ENCODE measurements around the gene PTPRG.

PTPRG gene

DNA sequence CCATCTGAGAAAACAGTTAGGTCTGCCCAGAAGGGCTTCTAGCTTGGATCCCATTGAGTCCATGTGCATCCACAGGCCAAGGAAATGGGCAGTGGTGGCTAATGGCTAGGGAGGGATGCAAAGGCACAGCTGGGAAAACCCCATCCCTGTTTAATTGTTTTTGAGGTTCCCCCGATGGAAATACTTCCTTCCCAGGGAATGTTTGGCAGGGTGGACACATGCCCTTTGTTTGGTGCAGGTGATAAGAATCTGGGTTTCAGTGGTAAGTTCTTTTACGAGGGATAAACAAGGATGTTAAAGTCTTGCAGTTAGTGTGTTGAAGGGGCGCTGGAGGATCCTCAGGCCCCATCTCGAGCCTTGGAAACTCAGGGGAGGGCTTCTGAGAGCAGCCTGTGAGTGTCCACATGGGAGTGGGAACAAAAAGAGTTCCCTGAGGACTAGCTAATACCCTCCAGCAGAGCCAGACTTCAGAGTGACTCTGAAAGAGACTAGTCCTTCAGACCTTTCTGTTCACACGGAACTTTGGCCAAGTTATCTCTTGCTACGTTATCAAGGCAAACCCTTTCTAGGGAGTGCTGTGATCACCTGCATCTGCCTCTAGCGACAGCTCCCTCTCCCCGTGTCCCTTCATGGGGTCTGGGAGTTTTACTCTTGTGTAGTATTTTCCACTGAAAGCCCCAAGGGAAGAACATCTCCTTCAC, 17.4 kb downstream of the PTPRG start:
- Histone ChIP-seq H3K36me3 (ENCODE audit: control insufficient read depth, insufficient read depth, low read length) (no peaks in the 10 kb centered on the region), H3K9me3 (ENCODE audit: control insufficient read depth, insufficient read depth, low read length) (no peaks in the 10 kb centered on the region), H3K27me3 (ENCODE audit: control insufficient read depth, insufficient read depth, low read length) (no peaks in the 10 kb centered on the region), H3K9ac (ENCODE audit: low read depth, low read length) (peak overlapping the region; percentile 12), H3K4me3 (ENCODE audit: low read depth, low read length) (no peak overlapping the region), H3K4me1 (ENCODE audit: control insufficient read depth, insufficient read depth, low read length) (peaks cover 28% of the 10 kb centered on the region)

DNA sequence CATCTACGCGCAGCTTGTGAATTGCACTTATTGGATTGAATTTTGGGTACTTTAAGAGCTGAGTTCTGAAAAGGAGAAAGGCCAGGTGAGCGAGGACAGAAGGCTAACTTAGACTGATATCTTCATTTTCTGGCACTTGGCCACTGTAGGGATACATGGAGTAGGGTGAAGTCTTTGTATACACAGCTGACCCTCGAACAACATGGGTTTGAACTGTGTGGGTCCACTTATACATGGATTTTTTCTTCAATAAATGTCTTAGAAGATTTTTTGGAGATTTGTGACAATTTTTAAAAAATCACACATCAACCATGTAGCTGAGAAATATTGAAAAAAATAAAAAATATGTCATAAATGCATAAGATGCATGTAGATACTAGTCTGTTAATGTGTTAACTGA, 18.3 kb downstream of the PTPRG start:
- peaks cover 27% of the 10 kb centered on the region for H3K4me1 ChIP-seq (ENCODE audit: control insufficient read depth, insufficient read depth, low read length)

GRCh38 chr3:61580982-61581643, 19.7 kb downstream of the PTPRG start:
- H3K4me3 ChIP-seq (ENCODE audit: low read depth, low read length) = no peak overlapping the region
- H3K9ac ChIP-seq (ENCODE audit: low read depth, low read length) = no peak overlapping the region
- H3K9me3 ChIP-seq (ENCODE audit: control insufficient read depth, insufficient read depth, low read length) = no peaks in the 10 kb centered on the region
- no peaks in the 10 kb centered on the region for H3K36me3 ChIP-seq (ENCODE audit: control insufficient read depth, insufficient read depth, low read length)
- H3K4me1 ChIP-seq (ENCODE audit: control insufficient read depth, insufficient read depth, low read length) = peaks cover 22% of the 10 kb centered on the region
- H3K27me3 ChIP-seq (ENCODE audit: control insufficient read depth, insufficient read depth, low read length) = no peaks in the 10 kb centered on the region

More for the DNA sequence above, 18.3 kb downstream of the PTPRG start:
- Histone ChIP-seq H3K9ac (ENCODE audit: low read depth, low read length) (no peak overlapping the region), H3K27me3 (ENCODE audit: control insufficient read depth, insufficient read depth, low read length) (no peaks in the 10 kb centered on the region), H3K4me3 (ENCODE audit: low read depth, low read length) (no peak overlapping the region), H3K36me3 (ENCODE audit: control insufficient read depth, insufficient read depth, low read length) (no peaks in the 10 kb centered on the region), H3K9me3 (ENCODE audit: control insufficient read depth, insufficient read depth, low read length) (no peaks in the 10 kb centered on the region)

DNA sequence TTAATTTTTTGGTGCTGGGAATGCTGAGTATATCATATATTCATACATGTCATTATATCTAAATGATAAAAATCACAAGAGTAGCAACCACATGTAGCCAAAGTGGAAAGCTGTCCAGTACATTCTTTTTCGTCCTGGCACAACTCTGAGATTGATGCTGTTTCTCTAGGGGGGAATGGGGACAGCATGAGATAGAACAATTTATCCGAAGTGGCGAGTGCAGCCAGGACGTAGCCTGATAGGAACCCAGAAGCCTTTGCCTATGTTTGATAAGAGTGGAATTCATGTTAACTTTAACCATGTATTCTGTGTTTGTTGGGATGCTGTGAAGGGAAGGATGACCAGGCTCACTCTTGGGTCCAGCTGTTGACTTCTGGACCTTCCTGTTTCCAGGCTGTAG, 20.9 kb downstream of the PTPRG start:
- H3K36me3 ChIP-seq (ENCODE audit: control insufficient read depth, insufficient read depth, low read length) = no peaks in the 10 kb centered on the region
- no peak overlapping the region for H3K4me3 ChIP-seq (ENCODE audit: low read depth, low read length)
- no peaks in the 10 kb centered on the region for H3K27me3 ChIP-seq (ENCODE audit: control insufficient read depth, insufficient read depth, low read length)
- H3K9ac ChIP-seq (ENCODE audit: low read depth, low read length) = no peak overlapping the region
- H3K4me1 ChIP-seq (ENCODE audit: control insufficient read depth, insufficient read depth, low read length) = peaks cover 19% of the 10 kb centered on the region
- H3K9me3 ChIP-seq (ENCODE audit: control insufficient read depth, insufficient read depth, low read length) = no peaks in the 10 kb centered on the region

DNA sequence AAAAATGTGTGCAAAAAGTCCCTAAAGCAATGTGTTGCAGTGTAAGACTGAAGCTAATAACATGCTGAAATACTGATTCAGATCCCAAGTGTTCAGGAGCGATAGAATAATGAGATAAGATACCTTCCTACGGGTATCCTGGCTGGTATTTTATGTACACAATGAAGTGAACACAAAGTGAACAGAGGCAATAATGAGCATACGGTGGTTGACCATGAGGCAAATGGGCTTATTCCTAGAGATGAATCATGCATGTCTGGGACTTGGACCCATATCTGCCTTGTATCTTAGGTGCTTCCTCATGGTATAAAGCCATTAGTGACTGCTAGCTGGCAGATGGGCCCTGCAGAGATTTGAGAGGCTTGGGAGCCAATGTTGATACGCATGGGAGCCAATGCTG, 21.5 kb downstream of the PTPRG start:
- H3K9me3 ChIP-seq (ENCODE audit: control insufficient read depth, insufficient read depth, low read length) = no peaks in the 10 kb centered on the region
- no peak overlapping the region for H3K9ac ChIP-seq (ENCODE audit: low read depth, low read length)
- no peak overlapping the region for H3K4me3 ChIP-seq (ENCODE audit: low read depth, low read length)
- no peaks in the 10 kb centered on the region for H3K27me3 ChIP-seq (ENCODE audit: control insufficient read depth, insufficient read depth, low read length)
- no peaks in the 10 kb centered on the region for H3K36me3 ChIP-seq (ENCODE audit: control insufficient read depth, insufficient read depth, low read length)
- H3K4me1 ChIP-seq (ENCODE audit: control insufficient read depth, insufficient read depth, low read length) = peaks cover 19% of the 10 kb centered on the region

DNA sequence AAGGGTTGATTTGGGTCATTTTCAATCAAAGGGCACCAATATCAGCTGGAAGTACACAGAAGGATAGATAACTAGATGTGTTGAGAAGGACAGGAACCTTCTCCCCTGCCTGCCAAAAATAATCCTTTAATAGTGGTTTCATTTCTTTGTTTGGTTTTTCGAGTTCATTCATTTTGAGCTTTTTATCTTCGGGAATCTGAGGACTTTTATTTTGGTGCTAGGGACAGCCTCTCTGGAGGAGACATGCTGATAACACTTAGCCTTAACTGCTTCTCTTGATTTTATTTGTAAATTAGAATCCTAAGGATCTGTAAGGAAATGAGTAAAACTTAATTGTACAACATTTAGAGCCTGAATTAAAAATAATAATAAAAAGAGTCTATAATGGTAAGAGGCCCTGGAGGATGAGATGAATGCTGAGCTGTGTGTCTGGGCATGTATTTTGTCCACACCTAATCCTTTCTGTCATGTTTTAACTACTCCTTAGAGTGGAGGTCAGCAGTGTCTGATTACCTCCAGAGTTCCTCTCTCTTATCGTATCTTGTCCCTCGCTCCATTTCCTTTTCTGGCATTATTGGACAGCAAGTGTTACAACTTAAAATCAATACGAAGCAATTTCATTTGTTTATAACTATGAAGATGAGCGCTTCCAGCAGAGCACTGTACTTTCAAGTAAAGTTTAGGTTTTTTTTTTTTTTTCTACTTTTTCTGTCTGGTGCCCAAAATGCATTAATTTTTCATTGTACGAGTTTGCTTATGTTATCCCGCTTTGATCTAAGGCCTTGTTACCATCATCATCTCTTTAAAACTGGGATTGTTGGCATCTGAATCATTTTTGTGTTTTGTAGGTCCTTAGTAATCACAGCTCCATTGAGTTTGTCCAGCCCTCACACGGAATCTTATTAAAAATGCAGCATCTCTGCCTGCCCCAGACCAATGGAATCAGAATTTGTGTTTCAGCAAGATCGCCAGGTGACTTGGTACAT, 22.8 kb downstream of the PTPRG start:
- Histone ChIP-seq H3K9me3 (ENCODE audit: control insufficient read depth, insufficient read depth, low read length) (no peaks in the 10 kb centered on the region), H3K4me1 (ENCODE audit: control insufficient read depth, insufficient read depth, low read length) (peaks cover 14% of the 10 kb centered on the region), H3K4me3 (ENCODE audit: low read depth, low read length) (no peak overlapping the region), H3K27me3 (ENCODE audit: control insufficient read depth, insufficient read depth, low read length) (no peaks in the 10 kb centered on the region), H3K9ac (ENCODE audit: low read depth, low read length) (no peak overlapping the region), H3K36me3 (ENCODE audit: control insufficient read depth, insufficient read depth, low read length) (peaks cover 5% of the 10 kb centered on the region)

GRCh38 chr3:61589856-61590255, 28.5 kb downstream of the PTPRG start:
- Histone ChIP-seq H3K4me3 (ENCODE audit: low read depth, low read length) (no peak overlapping the region), H3K9me3 (ENCODE audit: control insufficient read depth, insufficient read depth, low read length) (no peaks in the 10 kb centered on the region), H3K9ac (ENCODE audit: low read depth, low read length) (no peak overlapping the region), H3K4me1 (ENCODE audit: control insufficient read depth, insufficient read depth, low read length) (peaks cover 15% of the 10 kb centered on the region), H3K36me3 (ENCODE audit: control insufficient read depth, insufficient read depth, low read length) (peaks cover 5% of the 10 kb centered on the region), H3K27me3 (ENCODE audit: control insufficient read depth, insufficient read depth, low read length) (no peaks in the 10 kb centered on the region)

DNA sequence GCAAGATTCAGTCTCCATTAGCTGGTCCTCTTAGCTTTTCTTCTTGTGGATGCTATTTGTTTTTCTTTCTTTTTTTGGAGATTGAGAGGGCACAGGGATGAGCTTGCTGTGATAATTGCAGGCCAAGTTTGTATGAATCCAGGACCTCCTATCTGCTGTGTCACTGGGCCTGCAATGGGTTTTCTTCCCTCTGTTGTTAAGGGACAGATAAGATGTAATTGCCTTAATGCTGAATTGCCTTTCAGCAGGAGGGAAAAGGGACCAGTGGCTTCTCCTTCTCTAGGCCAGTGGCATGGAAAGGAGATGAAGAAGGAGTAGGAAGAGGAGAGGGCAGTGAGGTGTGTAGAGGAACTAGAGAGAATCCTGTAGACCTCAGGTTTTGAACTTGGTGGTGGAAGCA, 29.9 kb downstream of the PTPRG start:
- H3K9ac ChIP-seq (ENCODE audit: low read depth, low read length) = no peak overlapping the region
- H3K4me3 ChIP-seq (ENCODE audit: low read depth, low read length) = no peak overlapping the region
- H3K4me1 ChIP-seq (ENCODE audit: control insufficient read depth, insufficient read depth, low read length) = peaks cover 16% of the 10 kb centered on the region
- H3K36me3 ChIP-seq (ENCODE audit: control insufficient read depth, insufficient read depth, low read length) = peaks cover 5% of the 10 kb centered on the region
- no peaks in the 10 kb centered on the region for H3K27me3 ChIP-seq (ENCODE audit: control insufficient read depth, insufficient read depth, low read length)
- H3K9me3 ChIP-seq (ENCODE audit: control insufficient read depth, insufficient read depth, low read length) = no peaks in the 10 kb centered on the region

DNA sequence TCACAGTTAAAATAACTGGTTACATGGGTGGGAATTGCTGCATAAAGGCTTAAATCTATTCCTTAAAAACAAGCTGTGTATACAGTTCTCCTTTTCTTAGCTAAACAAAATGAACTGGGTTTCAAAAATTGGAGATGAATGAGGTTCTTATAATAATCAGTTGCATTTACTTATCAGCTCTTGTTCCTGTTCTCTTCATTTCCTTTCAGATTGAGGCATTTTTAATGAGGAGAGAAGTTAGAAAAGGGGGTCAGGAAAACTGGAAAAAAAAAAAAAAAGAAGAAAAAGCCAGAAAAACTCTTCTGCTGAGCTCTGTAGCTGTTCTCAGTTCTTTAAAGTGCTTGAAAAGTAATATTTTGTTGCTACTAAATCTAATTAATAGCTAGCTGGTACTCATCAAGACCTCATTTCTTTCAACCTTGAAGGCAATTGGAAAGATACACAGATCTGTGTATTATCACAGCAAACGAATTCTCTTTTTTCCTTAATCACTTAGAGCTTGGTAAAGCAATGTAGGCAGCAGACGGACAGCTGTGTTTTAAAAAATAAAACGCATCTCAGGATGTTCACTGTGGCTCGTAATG, 32.2 kb downstream of the PTPRG start:
- Histone ChIP-seq H3K9me3 (ENCODE audit: control insufficient read depth, insufficient read depth, low read length) (no peaks in the 10 kb centered on the region), H3K36me3 (ENCODE audit: control insufficient read depth, insufficient read depth, low read length) (peaks cover 5% of the 10 kb centered on the region), H3K4me1 (ENCODE audit: control insufficient read depth, insufficient read depth, low read length) (peaks cover 21% of the 10 kb centered on the region), H3K27me3 (ENCODE audit: control insufficient read depth, insufficient read depth, low read length) (no peaks in the 10 kb centered on the region), H3K4me3 (ENCODE audit: low read depth, low read length) (no peak overlapping the region), H3K9ac (ENCODE audit: low read depth, low read length) (no peak overlapping the region)

- H3K36me3 ChIP-seq (ENCODE audit: control insufficient read depth, insufficient read depth, low read length) = no peaks in the 10 kb centered on the region
- no peaks in the 10 kb centered on the region for H3K27me3 ChIP-seq (ENCODE audit: control insufficient read depth, insufficient read depth, low read length)
- H3K9ac ChIP-seq (ENCODE audit: low read depth, low read length) = no peak overlapping the region
- H3K4me3 ChIP-seq (ENCODE audit: low read depth, low read length) = no peak overlapping the region
- H3K4me1 ChIP-seq (ENCODE audit: control insufficient read depth, insufficient read depth, low read length) = peaks cover 21% of the 10 kb centered on the region
- no peaks in the 10 kb centered on the region for H3K9me3 ChIP-seq (ENCODE audit: control insufficient read depth, insufficient read depth, low read length)
Measured at GRCh38 chr3:61594144-61594963, 33.0 kb downstream of the PTPRG start.

DNA sequence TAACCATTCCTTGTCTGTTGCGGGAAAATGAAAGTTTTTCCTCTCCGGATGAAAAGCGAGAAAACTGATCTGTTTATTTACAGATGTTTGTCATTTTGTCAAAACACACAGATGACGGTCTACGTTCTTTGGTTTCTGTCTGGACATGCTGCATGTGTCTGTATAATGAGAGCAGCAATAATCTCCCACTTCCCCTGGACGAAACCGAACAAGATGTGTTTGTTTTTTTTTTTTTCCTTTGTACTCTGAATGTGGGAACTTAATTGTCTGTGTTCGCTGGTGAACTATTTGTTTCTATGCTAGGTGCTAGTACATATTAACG, 33.6 kb downstream of the PTPRG start:
- no peak overlapping the region for H3K4me3 ChIP-seq (ENCODE audit: low read depth, low read length)
- no peak overlapping the region for H3K9ac ChIP-seq (ENCODE audit: low read depth, low read length)
- H3K9me3 ChIP-seq (ENCODE audit: control insufficient read depth, insufficient read depth, low read length) = no peaks in the 10 kb centered on the region
- H3K27me3 ChIP-seq (ENCODE audit: control insufficient read depth, insufficient read depth, low read length) = no peaks in the 10 kb centered on the region
- H3K4me1 ChIP-seq (ENCODE audit: control insufficient read depth, insufficient read depth, low read length) = peaks cover 21% of the 10 kb centered on the region
- no peaks in the 10 kb centered on the region for H3K36me3 ChIP-seq (ENCODE audit: control insufficient read depth, insufficient read depth, low read length)
